ENCODE data around the gene DUS1L. TPM values are rescaled to one million over a fixed set of nuclear protein-coding genes. Genes with fewer than 3 reads are reported as not detected.

DUS1L gene
- total RNA-seq, 1 experiment from 2014 or later, result 44.9 TPM

DNA sequence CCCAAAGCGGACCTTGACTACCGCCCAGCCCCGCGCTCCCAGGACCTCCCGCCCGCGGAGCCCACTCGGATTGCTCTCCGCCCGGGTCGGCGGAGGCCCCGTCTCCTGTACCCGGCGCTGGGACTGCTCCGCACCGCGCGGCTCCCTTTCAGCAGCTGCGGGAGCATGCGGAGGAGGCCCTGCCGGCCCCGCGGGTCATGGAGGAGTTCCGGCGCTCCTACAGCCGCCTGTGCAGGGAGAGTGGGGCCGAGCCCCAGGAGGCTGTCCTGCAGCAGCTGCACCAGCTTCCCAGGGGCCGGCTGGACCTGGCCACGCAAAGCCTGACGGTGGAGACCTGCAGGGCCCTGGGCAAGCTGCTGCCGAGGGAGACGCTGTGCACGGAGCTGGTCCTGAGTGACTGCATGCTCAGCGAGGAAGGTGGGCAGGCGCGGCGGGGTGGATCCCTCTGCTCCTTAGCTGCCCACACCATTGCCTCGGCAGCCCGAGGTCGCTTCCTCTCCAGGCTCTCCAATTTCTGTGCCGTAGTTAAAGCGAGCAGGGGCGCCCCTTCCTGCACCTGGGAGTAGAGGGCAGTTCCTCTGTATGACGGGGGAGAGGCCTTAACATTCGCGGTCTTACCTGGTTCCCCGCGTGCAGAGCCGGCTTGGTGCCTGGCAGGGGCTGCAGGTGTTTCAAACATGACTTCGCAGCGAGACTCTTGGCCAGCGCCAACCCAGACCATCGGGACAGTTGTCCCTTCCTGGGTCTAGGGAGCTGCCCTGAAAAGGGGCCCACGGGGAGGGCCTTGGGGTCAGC is 42.0 kb downstream of the DUS1L start:
- DNase-seq (ENCODE audit: low spot score), result no peak

DNA sequence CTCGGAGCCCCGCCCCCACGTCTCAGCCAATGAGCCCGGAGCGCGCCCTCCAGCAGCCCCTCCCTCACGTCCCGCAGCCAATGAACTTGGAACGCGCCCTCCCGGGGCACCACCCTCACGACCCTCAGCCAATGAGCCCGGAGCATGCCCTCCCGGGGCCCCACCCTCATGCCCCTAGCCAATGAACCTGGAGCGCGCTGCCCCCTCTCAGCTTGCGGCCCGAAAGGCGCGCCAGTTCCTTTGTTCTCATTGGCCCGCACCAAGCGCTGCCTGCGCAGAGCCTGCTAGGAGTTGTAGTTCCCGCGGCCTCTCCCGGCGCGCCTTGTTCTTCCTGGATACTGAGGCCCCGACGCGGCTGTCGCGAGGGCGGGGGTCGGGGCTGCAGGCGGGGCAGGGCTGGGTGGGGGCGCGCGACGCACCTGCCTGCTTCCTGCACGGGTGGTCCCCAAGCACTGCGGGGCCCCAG is 42.6 kb downstream of the DUS1L start, which contains the start of gene LRRC45:
Gene LRRC45, plus strand, starts transcription at position 325 of the 466 bp plus-strand sequence. CDS start 339 bp downstream, outside the sequence.
- peak; percentile 99 for DNase-seq (ENCODE audit: low spot score)

DNA sequence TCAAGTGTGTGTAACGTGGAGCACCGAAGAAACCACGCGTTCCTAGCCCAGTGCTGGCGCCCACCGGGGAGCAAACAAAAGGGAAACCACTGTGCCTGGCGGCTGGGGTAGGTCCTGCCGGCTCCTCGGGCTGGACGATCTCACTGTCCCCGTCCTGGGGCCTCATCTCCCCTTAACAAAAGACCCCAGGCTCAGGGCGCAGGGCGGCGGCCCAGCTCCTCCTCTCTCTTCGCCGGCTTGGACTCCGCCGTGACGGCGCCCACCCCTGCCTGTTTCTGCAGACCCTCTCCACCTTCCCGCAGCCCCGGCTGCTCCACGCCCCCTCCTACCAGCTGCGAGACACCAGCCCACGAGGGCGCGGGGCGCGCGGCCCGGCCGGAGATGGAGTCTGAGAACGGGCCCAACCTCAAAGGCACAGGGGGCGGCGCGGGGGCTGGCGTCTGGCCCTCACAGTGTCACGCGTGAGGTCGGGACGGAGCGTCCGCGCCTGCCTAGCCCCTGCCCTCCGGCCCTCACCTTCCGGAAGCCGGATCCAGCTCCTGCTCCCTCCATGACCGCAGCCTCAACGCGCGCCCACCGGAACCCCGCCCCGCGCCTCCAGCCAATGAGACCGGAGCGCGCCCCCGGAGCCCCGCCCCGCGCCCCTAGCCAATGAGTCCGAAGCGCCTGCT is 43.2 kb downstream of the DUS1L start, which contains the start of gene CENPX:
Gene CENPX, minus strand, starts transcription at position 569 of the 671 bp plus-strand sequence. Its CDS starts 17 bp downstream, at position 552.
- no peak for DNase-seq (ENCODE audit: low spot score)

DNA sequence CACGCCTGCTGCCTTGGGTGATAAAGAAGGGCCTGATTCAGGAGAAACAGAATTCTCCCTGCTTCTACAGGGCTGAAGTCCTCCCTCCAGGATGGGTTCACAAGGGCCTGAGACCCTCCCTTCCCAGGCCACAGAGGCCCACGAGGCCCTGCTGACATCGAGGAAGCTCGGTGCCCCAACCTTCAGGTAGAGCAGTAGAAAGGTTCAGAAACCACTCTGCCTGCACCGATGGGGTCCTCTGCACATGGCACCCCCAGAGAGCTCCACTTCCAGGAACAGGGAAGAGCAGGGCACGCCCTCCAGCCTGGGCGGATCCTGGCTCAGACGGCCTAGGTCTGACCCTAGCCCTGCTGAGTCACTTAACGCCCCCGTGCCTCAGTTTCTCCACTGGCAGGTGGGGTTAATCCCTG is 43.7 kb downstream of the DUS1L start:
- DNase-seq (ENCODE audit: low spot score), result no peak

DNA sequence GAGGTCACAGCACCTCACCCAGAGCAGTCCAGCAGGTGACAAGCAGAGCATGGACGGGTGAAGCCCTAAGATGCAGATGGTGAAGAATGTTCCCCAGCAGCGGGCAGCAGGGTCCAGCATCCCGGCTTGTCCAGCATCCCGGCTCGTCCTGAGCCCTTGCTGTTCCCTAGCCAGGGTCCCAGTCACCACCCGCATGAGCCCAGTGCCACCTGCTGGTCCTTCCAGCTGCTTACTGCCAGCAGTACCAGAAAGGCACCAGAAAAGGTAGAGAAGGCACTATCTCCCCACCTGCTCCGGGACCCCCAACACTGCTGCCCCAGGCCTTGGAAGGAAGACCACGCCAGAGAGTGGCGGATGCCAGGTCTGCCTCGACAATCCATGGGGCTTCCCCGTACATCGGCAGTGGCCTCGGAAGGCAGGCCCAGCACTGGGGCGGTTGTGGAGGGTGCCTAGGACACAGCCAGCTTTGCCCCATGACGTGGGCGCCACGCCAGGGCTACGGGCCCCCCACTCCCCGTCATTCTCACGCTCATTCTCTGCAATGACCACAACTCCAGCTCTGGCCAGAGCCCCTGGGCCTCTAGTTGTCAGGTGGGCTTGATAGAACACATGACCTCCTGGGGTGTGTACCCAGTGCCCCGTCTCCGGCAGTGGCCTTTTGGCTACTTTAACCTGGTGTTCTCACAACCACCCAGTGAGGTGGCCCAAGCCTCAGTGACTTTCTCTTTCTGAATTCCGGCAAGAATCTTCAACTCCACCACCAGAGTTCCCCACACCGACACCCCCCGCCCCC is 44.3 kb downstream of the DUS1L start:
- peak; percentile 76 for DNase-seq (ENCODE audit: low spot score)

DNA sequence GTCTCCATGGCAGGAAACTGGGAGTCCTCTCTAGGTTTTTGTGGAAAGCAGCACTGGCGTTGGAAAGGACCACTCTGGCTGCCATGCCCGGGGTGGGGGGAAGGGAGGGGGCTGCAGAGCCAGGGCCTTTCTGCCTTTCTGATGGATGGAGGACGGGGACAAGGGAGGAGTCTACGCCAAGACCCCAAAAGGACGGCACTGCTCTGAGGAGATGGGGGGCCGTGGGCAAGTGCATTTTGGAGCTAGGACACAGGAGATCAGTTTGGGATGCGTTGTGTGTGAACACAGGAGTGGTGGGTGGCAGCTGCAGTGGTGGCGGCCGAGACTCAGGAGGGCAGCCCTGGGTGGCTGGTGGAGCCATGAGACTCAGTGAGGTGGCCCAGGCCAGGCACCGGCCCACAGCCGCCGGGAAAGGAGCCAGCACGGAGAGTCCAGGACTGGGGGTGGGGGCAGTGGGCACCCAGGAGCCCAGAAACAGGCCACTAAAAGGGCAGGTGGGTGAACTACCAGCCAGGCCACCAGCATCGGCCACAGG is 45.0 kb downstream of the DUS1L start:
- no peak for DNase-seq (ENCODE audit: low spot score)

DNA sequence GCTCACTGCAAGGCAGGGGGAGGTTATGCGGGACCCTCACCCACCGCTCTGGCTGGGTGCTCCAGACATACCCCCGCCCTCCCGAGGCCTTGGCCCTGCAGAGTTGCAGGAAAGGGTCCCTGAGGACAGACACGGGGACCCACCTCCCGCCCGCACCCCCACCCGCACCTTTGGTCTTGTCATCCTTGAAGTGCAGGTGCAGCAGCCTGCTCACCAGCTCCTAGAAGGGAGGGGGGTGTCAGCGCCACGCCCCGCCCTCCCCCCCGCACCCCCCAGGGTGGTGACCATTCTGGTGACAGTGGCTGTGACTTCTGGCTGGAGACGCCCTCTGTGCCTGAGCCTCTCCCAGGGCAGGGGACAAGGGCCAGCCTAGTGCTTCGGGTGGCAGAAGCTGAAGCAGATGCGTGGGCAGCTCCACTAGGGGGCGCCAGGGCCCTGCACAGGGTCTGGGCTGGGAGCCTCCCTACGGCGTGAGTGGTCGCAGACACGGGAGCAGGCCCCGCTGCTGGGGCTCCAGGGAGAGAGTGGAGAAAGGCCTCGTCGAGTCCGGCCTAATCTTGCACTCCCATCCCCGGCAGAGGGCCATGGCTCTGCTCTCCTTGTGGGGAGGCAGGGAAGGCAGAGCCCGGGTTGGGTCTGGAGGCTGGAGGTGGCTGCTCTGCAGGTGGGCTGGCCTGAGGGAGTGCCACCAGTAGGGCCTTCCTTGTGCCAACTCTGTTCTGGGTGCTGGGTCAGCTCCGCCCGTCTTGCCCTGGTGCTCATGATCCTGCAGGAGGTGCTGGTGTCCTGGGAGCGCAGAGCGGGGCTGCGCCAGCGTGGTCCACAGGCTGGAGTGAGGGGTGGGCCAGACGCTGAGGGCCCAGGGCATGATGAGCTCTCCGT is 45.7 kb downstream of the DUS1L start:
- no peak for DNase-seq (ENCODE audit: low spot score)

DNA sequence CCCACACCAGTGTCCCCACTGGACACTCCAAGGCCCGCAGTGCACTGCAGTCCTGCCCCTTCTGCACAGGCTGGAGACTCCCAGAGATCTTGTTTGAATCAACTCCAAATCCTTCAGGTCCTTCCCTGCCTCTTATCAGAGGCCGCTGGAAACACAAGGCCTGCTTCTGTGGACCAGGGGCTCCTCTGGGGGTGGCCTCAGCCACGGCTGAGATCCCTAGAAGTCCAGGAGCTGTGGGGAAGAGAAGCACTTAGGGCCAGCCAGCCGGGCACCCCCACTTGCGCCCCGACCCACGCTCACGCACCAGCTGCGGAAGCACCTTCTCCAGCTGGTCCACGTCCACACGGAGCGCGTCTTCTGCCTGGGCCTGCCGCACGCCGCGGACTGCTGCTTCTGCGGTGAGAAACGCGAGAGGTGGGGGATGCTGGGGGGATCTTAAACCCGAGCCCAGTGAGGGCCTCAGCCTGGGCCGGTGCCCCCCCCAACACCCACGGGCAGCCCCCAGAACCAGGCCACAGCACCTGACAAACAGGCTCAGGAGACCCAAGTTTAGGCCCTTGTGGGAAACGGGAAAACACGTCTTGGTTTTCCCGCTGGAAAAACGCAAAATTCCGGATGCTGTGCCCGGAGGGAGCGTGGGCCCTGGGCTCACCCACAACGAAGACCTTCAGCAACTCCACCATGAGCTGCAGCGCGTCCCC is 46.5 kb downstream of the DUS1L start:
- DNase-seq (ENCODE audit: low spot score), result no peak

DNA sequence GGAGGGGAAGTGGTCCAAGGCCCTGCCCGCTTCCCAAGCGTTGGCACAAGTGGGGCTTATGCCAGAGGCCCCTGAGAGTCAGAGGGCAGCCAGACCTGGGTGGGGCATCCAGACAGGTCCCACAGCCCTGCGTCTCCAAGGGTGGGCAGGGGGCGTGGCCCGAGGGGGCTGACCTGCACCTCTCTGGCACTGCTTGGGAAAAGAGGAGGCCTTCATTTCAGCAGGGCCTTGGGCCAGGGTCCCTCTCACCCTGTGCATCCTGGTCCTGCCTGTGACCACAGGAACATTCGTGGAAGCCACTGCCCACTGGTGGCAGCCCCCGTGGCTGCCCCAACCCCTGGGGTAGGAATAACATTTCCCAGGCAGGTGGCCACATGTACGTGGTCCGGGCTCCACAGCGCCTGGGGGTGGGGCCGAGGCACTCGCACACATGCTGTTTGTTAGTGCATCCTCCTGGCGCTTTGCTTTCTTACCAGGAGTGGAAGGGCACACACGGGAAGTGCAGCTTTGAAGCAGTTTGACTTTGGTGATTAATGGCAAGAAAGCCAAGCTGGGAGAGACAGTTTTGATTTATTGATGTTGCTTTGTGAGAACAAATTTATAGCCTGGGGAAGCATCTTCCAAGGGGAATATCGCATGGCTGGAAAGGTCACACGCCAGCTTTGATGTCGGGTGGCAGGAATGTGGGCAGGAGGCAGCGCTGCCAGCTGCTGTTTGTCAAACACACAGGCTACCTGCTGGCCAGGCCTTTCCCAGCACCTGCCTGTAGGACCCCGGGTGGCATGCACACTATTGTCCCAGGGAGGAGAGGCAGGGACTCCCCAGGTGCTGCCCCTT is 47.2 kb downstream of the DUS1L start:
- no peak for DNase-seq (ENCODE audit: low spot score)

DNA sequence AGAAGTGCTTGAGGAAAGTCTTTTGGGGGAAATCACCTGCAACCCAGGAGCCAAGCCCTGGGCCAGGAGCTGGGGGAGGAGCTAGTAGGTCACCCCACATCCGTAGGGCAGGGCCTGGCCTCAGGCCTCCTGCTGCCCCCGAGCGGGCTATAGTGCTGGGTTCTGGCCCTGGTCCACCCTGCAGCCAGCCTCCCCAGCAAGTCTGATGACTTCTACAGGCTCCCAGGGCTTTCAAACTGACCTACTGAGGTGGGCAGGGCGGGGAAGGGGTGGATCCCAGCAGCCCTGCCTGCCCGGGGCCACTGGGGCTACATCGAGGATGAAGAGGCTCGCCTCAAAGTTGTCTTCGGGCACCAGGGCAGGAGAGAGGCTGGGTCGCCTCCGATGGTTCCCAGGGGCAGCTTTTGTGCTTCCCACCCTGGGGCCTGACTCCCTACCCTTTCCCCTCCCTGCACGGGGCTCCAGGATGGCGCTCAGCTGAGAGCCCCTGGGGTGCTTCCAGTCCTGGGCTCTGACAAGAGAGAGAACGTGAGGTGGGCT is 47.9 kb downstream of the DUS1L start:
- DNase-seq (ENCODE audit: low spot score), result no peak

DNA sequence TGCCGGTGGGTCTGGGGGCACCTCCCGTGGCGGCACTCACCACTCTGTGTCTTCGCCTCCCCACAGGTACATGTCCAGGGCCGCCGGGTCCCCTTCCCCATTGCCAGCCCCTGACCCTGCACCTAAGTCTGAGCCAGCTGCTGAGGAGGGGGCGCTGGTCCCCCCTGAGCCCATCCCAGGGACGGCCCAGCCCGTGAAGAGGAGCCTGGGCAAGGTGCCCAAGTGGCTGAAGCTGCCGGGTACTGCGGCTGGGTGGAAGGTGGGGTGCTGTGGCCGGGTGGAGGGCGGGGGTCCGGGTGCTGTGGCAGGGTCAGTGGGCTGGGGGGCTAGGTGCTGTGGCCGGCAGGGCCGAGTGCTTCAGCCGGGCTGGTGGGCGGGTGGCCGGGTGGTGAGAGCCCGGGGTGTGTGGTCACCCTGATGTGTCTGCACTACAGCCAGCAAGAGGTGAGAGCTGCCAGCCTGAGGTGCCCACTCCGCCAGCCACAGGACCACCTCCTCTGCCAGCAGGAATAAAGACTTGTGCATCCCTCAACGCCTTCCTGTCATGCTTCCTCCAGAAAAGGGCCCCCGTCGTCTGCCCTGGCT is 48.6 kb downstream of the DUS1L start:
- no peak for DNase-seq (ENCODE audit: low spot score)

DNA sequence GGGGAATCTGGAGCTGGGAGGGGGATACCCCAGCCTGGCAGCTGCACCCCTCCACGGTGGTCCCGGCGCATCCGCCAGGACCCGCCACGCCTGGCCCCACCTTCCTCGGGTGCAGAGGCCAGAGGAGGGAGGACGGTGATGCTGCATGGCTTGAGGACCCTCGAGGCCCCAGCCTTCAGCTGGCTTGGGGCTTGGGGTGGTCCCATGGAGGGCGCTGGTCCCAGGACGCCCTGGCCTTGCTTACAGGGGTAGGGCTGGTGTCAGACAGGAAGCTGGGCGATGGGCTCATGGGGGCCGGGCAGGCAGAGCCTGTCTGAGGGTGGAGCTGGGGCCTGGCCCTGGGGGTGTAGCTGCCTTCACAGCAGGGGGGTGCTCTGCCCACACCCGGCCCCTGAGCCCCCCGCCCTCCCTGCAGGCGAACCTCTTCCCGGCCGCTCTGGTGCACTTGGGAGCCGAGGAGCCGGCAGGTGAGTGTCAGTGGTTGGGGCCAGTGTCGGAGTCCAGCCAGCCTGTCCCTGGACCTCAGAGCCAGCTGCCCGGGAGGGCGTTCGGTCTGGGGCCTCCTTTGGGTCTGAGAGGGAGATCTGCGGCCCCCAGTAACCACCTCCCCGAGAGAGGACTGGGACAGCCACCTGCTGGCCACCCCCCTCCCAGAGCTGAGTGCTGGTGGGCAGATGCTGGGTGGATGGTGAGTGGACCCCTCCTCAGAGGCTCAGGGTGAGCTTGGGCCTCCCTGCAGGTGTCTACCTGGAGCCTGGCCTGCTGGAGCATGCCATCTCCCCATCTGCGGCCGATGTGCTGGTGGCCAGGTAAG is 49.3 kb downstream of the DUS1L start:
- no peak for DNase-seq (ENCODE audit: low spot score)

DNA sequence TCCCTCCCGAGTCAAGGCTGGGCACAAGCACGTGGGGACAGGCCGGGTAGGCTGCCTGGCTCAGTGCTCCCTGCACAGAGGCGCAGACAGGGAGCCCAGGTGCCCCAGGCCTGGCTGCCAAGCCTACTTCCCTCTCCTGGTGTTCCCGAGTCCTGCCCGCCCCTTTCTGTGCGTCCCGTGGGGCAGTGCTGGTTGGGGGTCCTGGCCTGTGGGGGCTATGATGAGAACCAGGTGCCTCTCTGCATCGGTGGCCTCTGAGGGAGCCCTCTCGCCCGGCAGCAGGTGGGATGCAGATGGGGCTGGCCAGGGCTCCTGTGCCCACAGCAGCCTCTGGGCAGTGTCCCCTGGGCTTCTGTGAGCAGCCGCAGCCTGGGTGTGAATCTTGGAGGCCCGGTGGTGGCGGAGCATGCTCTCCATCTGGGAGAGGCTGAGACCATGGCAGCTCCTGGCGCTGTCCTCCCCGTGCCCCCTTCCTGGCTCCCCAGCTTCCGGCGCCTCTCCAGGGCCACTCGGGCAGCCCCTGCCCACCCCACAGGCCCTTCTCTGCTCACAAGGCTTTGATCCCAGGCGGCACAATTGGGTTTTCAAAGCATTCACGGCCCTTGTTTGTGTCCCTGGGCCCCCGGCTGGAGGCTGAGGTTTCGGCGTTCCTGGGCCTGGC is 50.2 kb downstream of the DUS1L start:
- no peak for DNase-seq (ENCODE audit: low spot score)

DNA sequence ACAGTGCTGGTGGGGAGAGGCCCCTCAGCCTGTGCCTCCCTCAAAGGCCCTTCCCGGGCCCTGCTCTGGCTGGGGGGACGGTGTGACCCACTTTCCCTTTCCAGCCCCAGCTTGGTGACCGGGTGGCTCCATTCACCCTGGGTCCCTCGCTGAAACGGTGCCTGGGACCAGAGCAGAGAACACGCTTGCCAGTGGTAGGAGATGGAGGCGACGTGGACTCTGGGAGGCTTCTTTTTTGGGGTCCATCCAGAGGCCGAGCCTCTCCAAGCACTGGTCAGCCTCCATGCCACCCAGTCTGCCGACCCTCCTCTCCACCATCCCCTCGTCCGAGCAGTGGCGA is 50.7 kb downstream of the DUS1L start:
- no peak for DNase-seq (ENCODE audit: low spot score)

DNA sequence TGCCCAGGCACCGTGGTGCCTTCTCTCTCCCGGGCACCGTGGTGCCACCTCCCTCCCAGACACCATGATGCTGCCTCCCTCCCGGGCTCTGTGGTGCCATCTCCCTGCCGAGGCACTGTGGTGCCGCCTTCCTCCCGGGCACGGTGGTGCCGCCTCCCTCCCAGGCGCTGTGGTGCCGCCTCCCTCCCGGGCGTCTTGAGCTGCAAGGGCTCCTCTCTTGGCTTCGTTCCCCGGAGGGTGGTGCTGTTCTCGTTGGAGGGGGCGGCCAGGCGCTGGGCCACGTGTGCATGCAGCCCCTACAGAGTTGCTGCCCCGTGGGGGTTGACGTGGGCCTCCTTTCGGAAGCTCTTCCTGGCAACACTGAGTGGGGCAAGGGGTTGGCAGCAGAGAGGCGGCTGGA is 51.2 kb downstream of the DUS1L start:
- no peak for DNase-seq (ENCODE audit: low spot score)

DNA sequence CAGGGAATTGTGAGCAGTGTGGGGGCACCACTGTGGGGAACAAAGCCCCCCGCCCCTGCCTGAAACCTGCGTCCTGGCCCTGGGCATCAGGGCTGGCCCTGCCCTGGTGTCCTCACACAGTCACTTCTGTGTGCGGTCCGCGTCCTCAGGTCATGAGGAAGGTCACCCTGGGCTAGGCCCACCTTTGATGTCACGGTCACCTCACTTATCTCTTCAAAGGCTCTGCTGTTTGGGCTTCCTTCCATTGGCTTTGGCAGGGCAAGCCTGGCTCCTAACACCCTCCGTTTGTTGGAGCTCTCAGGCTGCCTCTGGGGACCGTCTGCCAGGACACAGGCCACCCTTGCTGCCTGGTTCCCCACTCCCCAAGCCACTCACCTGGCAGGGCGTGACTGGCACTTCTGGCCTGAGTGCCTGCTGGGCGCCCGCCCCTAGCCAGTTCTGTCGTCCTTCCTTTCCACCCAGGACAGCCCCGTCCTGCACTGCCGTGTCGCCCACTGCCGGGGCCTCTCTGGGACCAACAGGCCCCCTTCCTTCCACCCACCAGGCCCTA is 51.8 kb downstream of the DUS1L start:
- DNase-seq (ENCODE audit: low spot score), result no peak

DNA sequence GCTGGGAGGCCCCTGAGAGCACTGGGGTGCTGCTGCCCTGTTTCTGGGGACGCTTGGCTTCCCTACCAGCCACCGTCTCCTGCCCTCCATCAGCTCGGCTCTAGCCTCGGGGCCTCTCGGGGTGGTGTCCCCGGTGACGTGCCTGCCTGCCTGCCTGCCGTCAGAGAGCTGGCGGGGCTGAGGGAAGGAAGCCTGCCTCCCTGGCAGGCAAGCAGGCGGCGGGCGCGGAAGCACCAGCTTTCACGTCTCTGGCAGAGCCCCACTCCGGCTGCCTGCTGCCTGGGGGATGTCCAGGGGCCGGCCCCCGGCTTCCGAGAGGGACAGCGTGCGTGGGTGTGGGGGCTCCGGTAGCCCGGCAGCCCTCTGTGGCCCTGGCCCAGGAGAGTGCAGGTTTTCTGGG is 52.3 kb downstream of the DUS1L start:
- DNase-seq (ENCODE audit: low spot score), result no peak
